Retinal pigment epithelial cell (primary cell): Measurements from ENCODE around the gene TLK1.

Experiments used
- DNase-seq: peaks from one replicate; pipeline ENCODE4 v3.0.0-alpha.2; 2010; ENCODE audit warnings: low read depth
- H3K4me3 ChIP-seq: 2 replicates; pipeline ENCODE4 v1.5.1; 2011; ENCODE audit warnings: mild to moderate bottlenecking, low read length, control low read depth, moderate library complexity
- CTCF ChIP-seq: conservative IDR thresholded peaks from 2 replicates; pipeline ENCODE4 v1.5.1; 2011; ENCODE audit warnings: low read depth, low read length, control low read depth, inconsistent platforms

TLK1 gene

GRCh38 chr2:171066110-171066509, 94.6 kb downstream of the TLK1 start:
- H3K4me3 ChIP-seq = no peak overlapping the region
- no peak for DNase-seq
- no peak for TF ChIP-seq CTCF

- no peak for DNase-seq
- H3K4me3 ChIP-seq = no peak overlapping the region
- no peak for TF ChIP-seq CTCF
Observed at GRCh38 chr2:171057575-171057974, 103.1 kb downstream of the TLK1 start.

DNA sequence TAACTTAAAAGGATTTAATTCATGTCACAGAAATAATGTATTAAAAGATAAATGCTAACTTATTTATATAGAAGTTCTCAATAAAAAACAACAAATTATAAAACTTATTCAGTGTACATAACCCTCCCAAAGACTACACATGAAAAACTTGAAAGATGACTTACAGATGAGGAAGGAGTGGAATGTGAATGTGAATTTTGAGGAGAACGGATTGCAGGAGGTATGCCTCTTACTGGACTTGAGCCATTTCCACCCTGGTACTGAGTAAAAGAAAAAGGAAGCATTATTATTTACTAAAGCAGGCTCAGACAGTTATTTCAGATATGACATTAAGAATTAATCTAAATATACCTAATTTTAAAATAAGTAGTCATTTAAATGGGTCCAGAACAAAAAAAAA, 104.4 kb downstream of the TLK1 start:
- no peak for TF ChIP-seq CTCF
- no peak for DNase-seq
- H3K4me3 ChIP-seq = no peak overlapping the region

- no peak for DNase-seq
- TF ChIP-seq CTCF = no peak
- H3K4me3 ChIP-seq = no peak overlapping the region
Observed at GRCh38 chr2:171049691-171050090, 111.0 kb downstream of the TLK1 start.

- DNase-seq = no peak
- TF ChIP-seq CTCF = no peak
- no peak overlapping the region for H3K4me3 ChIP-seq
Observed at GRCh38 chr2:171046048-171046560, 114.6 kb downstream of the TLK1 start.

DNA sequence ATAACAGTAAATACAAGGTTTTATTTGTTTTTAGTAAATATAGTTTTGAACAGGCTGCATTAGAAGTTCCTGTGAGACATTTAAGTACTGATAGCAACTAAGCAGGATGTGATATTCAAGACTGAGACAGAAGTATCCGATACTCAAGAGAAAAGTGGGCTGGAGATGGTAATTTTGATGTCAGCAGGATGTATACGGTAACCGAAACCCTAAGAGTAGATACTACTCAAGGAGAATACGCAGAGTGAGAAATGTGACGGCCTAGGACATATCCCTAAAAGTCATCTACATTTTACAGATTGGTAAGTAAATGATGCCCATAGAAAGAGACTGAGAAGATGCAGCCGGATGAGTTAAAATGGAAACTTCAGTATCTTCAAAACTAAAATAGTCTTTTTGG, 116.3 kb downstream of the TLK1 start:
- no peak for DNase-seq
- H3K4me3 ChIP-seq = no peak overlapping the region
- TF ChIP-seq CTCF = no peak

DNA sequence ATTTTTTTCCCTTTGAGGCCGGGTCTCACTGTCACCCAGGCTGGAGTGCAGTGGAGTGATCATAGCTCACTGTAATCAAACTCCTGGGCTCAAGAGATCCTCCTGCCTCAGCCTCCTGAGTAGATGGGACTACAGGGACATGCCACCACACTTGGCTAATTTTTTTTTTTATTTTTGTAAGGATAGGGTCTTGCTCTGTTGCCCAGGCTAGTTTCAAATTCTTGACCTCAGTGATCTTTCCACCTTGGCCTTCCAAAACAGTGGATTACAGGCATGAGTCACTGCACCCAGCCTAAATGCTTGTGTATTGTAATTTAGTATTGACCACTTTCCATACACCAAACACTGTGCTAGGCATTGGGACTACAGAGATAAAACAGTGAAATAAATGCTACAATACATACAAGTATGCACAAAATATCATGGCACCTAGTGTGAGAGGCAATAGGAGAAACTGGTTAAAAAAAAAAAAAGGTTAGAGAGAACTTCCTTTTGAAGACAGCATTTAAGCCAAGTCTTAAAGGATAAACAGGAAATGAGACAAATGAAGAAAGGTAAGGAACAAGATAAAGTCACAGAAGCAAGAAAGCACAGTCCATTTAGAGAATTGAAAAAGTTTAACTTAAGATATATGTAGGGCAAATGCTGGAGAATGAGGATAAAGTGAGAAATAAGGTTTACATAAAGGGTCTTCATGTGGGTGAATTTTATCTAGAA, 118.3 kb downstream of the TLK1 start:
- no peak for DNase-seq
- no peak for TF ChIP-seq CTCF
- H3K4me3 ChIP-seq = no peak overlapping the region
